SK-N-SH (cell line): ENCODE data around the gene BAIAP2L1. TPM values are rescaled to one million over a fixed set of nuclear protein-coding genes. Genes with fewer than 3 reads are reported as not detected.

ENCODE experiments used
- CTCF ChIA-PET: fragments of 300-600, 350-600 bp; formaldehyde crosslinking; extraction: SDS; loops from one replicate; lab custom pipeline; 2021; lab: Yijun Ruan, JAX
- POLR2A ChIA-PET: fragments of 350-600 bp; sonication (Branson Sonifier 250); formaldehyde crosslinking; extraction: SDS; loops from one replicate; lab custom pipeline; 2020; ENCODE audit warnings: antibody characterized with exemption, inconsistent platforms; lab: Yijun Ruan, JAX
- DNase-seq: peaks from one replicate; pipeline ENCODE4 v3.0.0; 2012
- H2AFZ ChIP-seq: fragments of 200-600 bp; sonication (generic); 2 replicates; pipeline ENCODE4 v1.8.1; 2016; ENCODE audit warnings: antibody characterized with exemption, mild to moderate bottlenecking, low read depth
- H3F3A ChIP-seq: fragments of 200-600 bp; sonication (generic); replicated peaks from 2 replicates; pipeline ENCODE3; 2016; ENCODE audit warnings: antibody characterized with exemption, mild to moderate bottlenecking; ENCODE audit not compliant: insufficient read depth
- H3K27ac ChIP-seq, 2 experiments: fragments of 200-500 bp in 1 of 2; fragments of 200-600 bp in 1 of 2; sonication (Bioruptor generic) in 1 of 2; sonication (generic), shearing (Covaris generic) in 1 of 2; 2 replicates each; pipeline versions ENCODE4 v1.5.1 to v1.6.1; 2014 to 2016; ENCODE audit warnings: low read depth in 2 of 2, inconsistent platforms in 1 of 2, low read length in 1 of 2, mild to moderate bottlenecking in 1 of 2, mixed read lengths in 1 of 2
- H3K27me3 ChIP-seq: fragments of 200-600 bp; sonication (generic), shearing (Covaris generic); 2 replicates; pipeline ENCODE4 v1.6.1; 2016; ENCODE audit warnings: mixed run types; ENCODE audit not compliant: insufficient read depth
- H3K36me3 ChIP-seq, 2 experiments: fragments of 200-500 bp in 1 of 2; fragments of 200-600 bp in 1 of 2; sonication (Bioruptor generic) in 1 of 2; sonication (generic) in 1 of 2; replicated peaks in 1 of 2; 2 replicates each; pipeline versions ENCODE3 to v1.5.1; 2014 to 2016; ENCODE audit warnings: low read length in 1 of 2, mild to moderate bottlenecking in 1 of 2; ENCODE audit not compliant: insufficient read depth in 2 of 2, control insufficient read depth in 1 of 2
- H3K4me1 ChIP-seq, 2 experiments: fragments of 200-500 bp in 1 of 2; fragments of 200-600 bp in 1 of 2; sonication (Bioruptor generic) in 1 of 2; sonication (generic), shearing (Covaris generic) in 1 of 2; 2 replicates each; pipeline versions ENCODE4 v1.5.1 to v1.6.1; 2014 to 2016; ENCODE audit warnings: low read depth in 1 of 2, low read length in 1 of 2, mixed run types in 1 of 2; ENCODE audit not compliant: insufficient read depth in 2 of 2, control insufficient read depth in 1 of 2
- H3K4me2 ChIP-seq: fragments of 200-600 bp; sonication (generic), shearing (Covaris generic); 2 replicates; pipeline ENCODE4 v1.6.1; 2017; ENCODE audit warnings: mixed run types
- H3K4me3 ChIP-seq, 2 experiments: fragments of 200-500 bp in 1 of 2; fragments of 200-600 bp in 1 of 2; sonication (Bioruptor generic) in 1 of 2; sonication (generic), shearing (Covaris generic) in 1 of 2; 2 replicates each; pipeline versions ENCODE4 v1.5.1 to v1.8.1; 2014 to 2016; ENCODE audit warnings: low read depth in 2 of 2, inconsistent platforms in 1 of 2, low read length in 1 of 2, mild to moderate bottlenecking in 1 of 2, mixed read lengths in 1 of 2, moderate library complexity in 1 of 2
- H3K79me2 ChIP-seq: fragments of 200-600 bp; sonication (generic); 2 replicates; pipeline ENCODE4 v1.8.1; 2017; ENCODE audit warnings: mild to moderate bottlenecking; ENCODE audit not compliant: insufficient read depth
- H3K9ac ChIP-seq: fragments of 200-600 bp; sonication (generic); 2 replicates; pipeline ENCODE4 v1.6.1; 2017; ENCODE audit warnings: mixed run types
- H3K9me2 ChIP-seq: fragments of 200-600 bp; sonication (generic); 2 replicates; pipeline ENCODE4 v1.6.1; 2017; ENCODE audit warnings: mixed run types
- H3K9me3 ChIP-seq: fragments of 200-600 bp; sonication (generic); 2 replicates; pipeline ENCODE4 v1.6.1; 2017; ENCODE audit warnings: mixed run types, mild to moderate bottlenecking, moderate library complexity
- H4K20me1 ChIP-seq: fragments of 200-600 bp; sonication (generic); 2 replicates; pipeline ENCODE4 v1.6.1; 2017; ENCODE audit warnings: mild to moderate bottlenecking, mixed run types; ENCODE audit not compliant: insufficient read depth
- CHD2 ChIP-seq: fragments of 150-350 bp; IDR thresholded peaks from 2 replicates; pipeline ENCODE4 v1.6.1; 2018; ENCODE audit warnings: low read length; ENCODE audit not compliant: partially characterized antibody
- ELF1 ChIP-seq: IDR thresholded peaks from 2 replicates; pipeline ENCODE4 v1.4.0; 2012
- EZH2phosphoT487 ChIP-seq: fragments of 200-600 bp; sonication (generic); IDR thresholded peaks from 2 replicates; pipeline ENCODE4 v1.6.1; 2017; ENCODE audit warnings: low read depth, mixed run types, mild to moderate bottlenecking, antibody characterized with exemption, moderate library complexity, borderline replicate concordance
- FOXM1 ChIP-seq: IDR thresholded peaks from 2 replicates; pipeline ENCODE4 v1.4.0; 2012; ENCODE audit warnings: low read depth, mild to moderate bottlenecking
- GATA2 ChIP-seq: sonication (generic); formaldehyde crosslinking; IDR thresholded peaks from 2 replicates; pipeline ENCODE4 v1.5.0; 2020; ENCODE audit warnings: mild to moderate bottlenecking, missing genetic modification reagents
- MAX ChIP-seq: IDR thresholded peaks from 2 replicates; pipeline ENCODE4 v1.4.0; 2012; ENCODE audit warnings: low read depth
- MEF2A ChIP-seq: IDR thresholded peaks from 2 replicates; pipeline ENCODE4 v1.4.0; 2012; ENCODE audit warnings: low read depth, borderline replicate concordance
- NFIC ChIP-seq: IDR thresholded peaks from 2 replicates; pipeline ENCODE4 v1.4.0; 2012; ENCODE audit warnings: borderline replicate concordance
- RXRA ChIP-seq: IDR thresholded peaks from 2 replicates; pipeline ENCODE4 v1.4.0; 2012; ENCODE audit warnings: low read depth, mild to moderate bottlenecking, borderline replicate concordance
- TEAD4 ChIP-seq: IDR thresholded peaks from 2 replicates; pipeline ENCODE4 v1.4.0; 2012; ENCODE audit warnings: mild to moderate bottlenecking, borderline replicate concordance; ENCODE audit not compliant: insufficient read depth
- USF1 ChIP-seq: IDR thresholded peaks from 2 replicates; pipeline ENCODE4 v1.4.0; 2012; ENCODE audit warnings: low read depth, borderline replicate concordance
- USF2 ChIP-seq: fragments of 150-350 bp; IDR thresholded peaks from 2 replicates; pipeline ENCODE4 v1.6.1; 2017; ENCODE audit warnings: antibody characterized with exemption, low read length, low read depth, borderline replicate concordance
- ZBTB33 ChIP-seq: IDR thresholded peaks from 2 replicates; pipeline ENCODE4 v1.4.0; 2012; ENCODE audit warnings: low read depth, borderline replicate concordance
- WGBS: methylation state at CpG from one replicate; pipeline ENCODE4 v1.1.6; 2017; ENCODE audit warnings: low lambda C conversion rate; 5-methylcytosine and 5-hydroxymethylcytosine counted together
- polyA plus RNA-seq, 3 experiments: library from polyadenylated mRNA; depleted of rRNA; stranded (reverse); fragments of >200 nt; gene quantifications; 2 replicates each; pipeline ENCODE4 v1.2.3, GENCODE V29; 2012

Gene BAIAP2L1
- polyA plus RNA-seq, 1 of the 3 experiments (the other 2 are of a cell fraction), result 8.8 TPM

GRCh38 chr7:98280296-98280695, 120.6 kb downstream of the BAIAP2L1 start:
- no peak overlapping the region for H2AFZ ChIP-seq
- H3K9me2 ChIP-seq, result no peaks in the 10 kb centered on the region
- H3F3A ChIP-seq, result peaks cover 16% of the 10 kb centered on the region
- no peak overlapping the region; a peak in 1 of 4 replicates for H3K27ac ChIP-seq
- H3K36me3 ChIP-seq, result peaks cover 0 to 4% of the 10 kb centered on the region in 2 experiments
- H3K79me2 ChIP-seq, result peaks cover 36% of the 10 kb centered on the region
- TF ChIP-seq RXRA (no peak), MAX (no peak), USF1 (no peak), USF2 (no peak), NFIC (no peak), TEAD4 (no peak), EZH2phosphoT487 (no peak), CHD2 (no peak), FOXM1 (no peak)
- H3K9me3 ChIP-seq, result no peaks in the 10 kb centered on the region
- H3K27me3 ChIP-seq, result no peaks in the 10 kb centered on the region
- DNase-seq, result no peak
- peaks cover 17% of the 10 kb centered on the region; the same call in 1 of the 2 replicates for H4K20me1 ChIP-seq
- H3K4me1 ChIP-seq, result peaks cover 22 to 49% of the 10 kb centered on the region in 2 experiments; a peak in 3 of 4 replicates
- CTCF ChIA-PET, result interaction anchor here (2.7 to 4.8 kb wide), 2 partner anchors 13 to 15 kb away, joined by 11 to 26 read pairs; no protein-coding TSS in a partner anchor
- 93% methylated on average over 7 of the region's 7 CpGs for WGBS
- POLR2A ChIA-PET, result interaction anchor here (0.8 kb wide), 1 partner anchor 45 kb away, joined by 5 read pairs; no protein-coding TSS in a partner anchor
- H3K9ac ChIP-seq, result no peak overlapping the region
- H3K4me2 ChIP-seq, result peak overlapping the region; percentile 92
- no peak overlapping the region for H3K4me3 ChIP-seq

GRCh38 chr7:98278936-98279335, 122.0 kb downstream of the BAIAP2L1 start:
- WGBS, result 77% methylated on average over 3 of the region's 4 CpGs
- no peak overlapping the region for H3K4me2 ChIP-seq
- H3K9ac ChIP-seq, result no peak overlapping the region
- CTCF ChIA-PET, result interaction anchor here (1.1 to 4.8 kb wide), 5 partner anchors 12 to 258 kb away, joined by 5 to 26 read pairs (median 11); partner anchors contain the start of gene BAIAP2L1
- no peaks in the 10 kb centered on the region for H3K9me2 ChIP-seq
- H3F3A ChIP-seq, result peaks cover 16% of the 10 kb centered on the region
- no peak overlapping the region for H2AFZ ChIP-seq
- peaks cover 0 to 4% of the 10 kb centered on the region in 2 experiments for H3K36me3 ChIP-seq
- H3K27me3 ChIP-seq, result no peaks in the 10 kb centered on the region
- H3K4me1 ChIP-seq, result peaks cover 11 to 35% of the 10 kb centered on the region in 2 experiments; a peak in 2 of 4 replicates
- H3K9me3 ChIP-seq, result no peaks in the 10 kb centered on the region
- H3K27ac ChIP-seq, result peak overlapping the region in 1 of 2 experiments; percentile 75; a peak in 2 of 4 replicates
- H3K79me2 ChIP-seq, result peaks cover 22% of the 10 kb centered on the region
- peak; percentile 46 for DNase-seq
- no peak for TF ChIP-seq MAX
- TF ChIP-seq MEF2A, result no peak
- no peak for TF ChIP-seq ZBTB33
- TF ChIP-seq GATA2 (CRISPR knock-in tag), result peak; percentile 75
- no peak for TF ChIP-seq NFIC
- TF ChIP-seq ELF1, result no peak
- TF ChIP-seq, all 33 proteins: peak for 1
- Histone ChIP-seq H4K20me1 (peaks cover 4% of the 10 kb centered on the region; the same call in 1 of the 2 replicates), H3K4me3 (no peak overlapping the region)
- POLR2A ChIA-PET, result no interaction called here
